HL-60 (cell line): ENCODE results near the gene ARHGAP10.
"Not testable (repeated sequence)": the region's sequence is repeated elsewhere in the genome, so short reads cannot be mapped to it uniquely, and the experiment has no call there.

ENCODE experiments used
- DNase-seq, 2 experiments: peaks; one replicate each; pipeline ENCODE4 v3.0.0-alpha.2; 2010 to 2020; ENCODE audit warnings: low read depth in 1 of 2, low spot score in 1 of 2
- H3K27ac ChIP-seq: fragments of 250-450 bp; sonication (Bioruptor Pico); replicated peaks from 2 replicates; pipeline ENCODE4 v1.5.1; 2020; ENCODE audit warnings: mild to moderate bottlenecking, moderate library complexity
- H3K27me3 ChIP-seq: fragments of 250-450 bp; sonication (Bioruptor Pico); 2 replicates; pipeline ENCODE4 v1.5.1; 2021; ENCODE audit warnings: mild to moderate bottlenecking, moderate library complexity; ENCODE audit not compliant: insufficient read depth, poor library complexity, severe bottlenecking
- H3K4me3 ChIP-seq: replicated peaks from 2 replicates; pipeline ENCODE4 v1.5.1; 2011; ENCODE audit warnings: mild to moderate bottlenecking, control low read depth, low read length; ENCODE audit not compliant: insufficient read depth
- GABPA ChIP-seq: IDR thresholded peaks from 2 replicates; pipeline ENCODE4 v1.6.1; 2012; ENCODE audit warnings: low read depth
- POLR2AphosphoS5 ChIP-seq: IDR thresholded peaks from 2 replicates; pipeline ENCODE4 v1.6.1; 2012; ENCODE audit warnings: low read depth
- SPI1 ChIP-seq: IDR thresholded peaks from 2 replicates; pipeline ENCODE4 v1.6.1; 2012; ENCODE audit warnings: low read depth, mild to moderate bottlenecking, borderline replicate concordance
- TF ChIP-seq, protein P1 (sequence below): IDR thresholded peaks from one replicate; pipeline ENCODE4 v1.5.1; 2011; ENCODE audit warnings: low read length, control low read depth, inconsistent platforms; ENCODE audit not compliant: insufficient read depth
- TF ChIP-seq, protein P2 (sequence below): IDR thresholded peaks from 2 replicates; pipeline ENCODE4 v1.6.1; 2012; ENCODE audit warnings: low read depth; ENCODE audit not compliant: insufficient replicate concordance

Gene ARHGAP10

GRCh38 chr4:147901388-147901787, 169.5 kb downstream of the ARHGAP10 start:
- no peaks in the 10 kb centered on the region for H3K27me3 ChIP-seq
- DNase-seq: no peak
- H3K27ac ChIP-seq: no peak overlapping the region
- no peak overlapping the region for H3K4me3 ChIP-seq
- TF ChIP-seq, protein P1, sequence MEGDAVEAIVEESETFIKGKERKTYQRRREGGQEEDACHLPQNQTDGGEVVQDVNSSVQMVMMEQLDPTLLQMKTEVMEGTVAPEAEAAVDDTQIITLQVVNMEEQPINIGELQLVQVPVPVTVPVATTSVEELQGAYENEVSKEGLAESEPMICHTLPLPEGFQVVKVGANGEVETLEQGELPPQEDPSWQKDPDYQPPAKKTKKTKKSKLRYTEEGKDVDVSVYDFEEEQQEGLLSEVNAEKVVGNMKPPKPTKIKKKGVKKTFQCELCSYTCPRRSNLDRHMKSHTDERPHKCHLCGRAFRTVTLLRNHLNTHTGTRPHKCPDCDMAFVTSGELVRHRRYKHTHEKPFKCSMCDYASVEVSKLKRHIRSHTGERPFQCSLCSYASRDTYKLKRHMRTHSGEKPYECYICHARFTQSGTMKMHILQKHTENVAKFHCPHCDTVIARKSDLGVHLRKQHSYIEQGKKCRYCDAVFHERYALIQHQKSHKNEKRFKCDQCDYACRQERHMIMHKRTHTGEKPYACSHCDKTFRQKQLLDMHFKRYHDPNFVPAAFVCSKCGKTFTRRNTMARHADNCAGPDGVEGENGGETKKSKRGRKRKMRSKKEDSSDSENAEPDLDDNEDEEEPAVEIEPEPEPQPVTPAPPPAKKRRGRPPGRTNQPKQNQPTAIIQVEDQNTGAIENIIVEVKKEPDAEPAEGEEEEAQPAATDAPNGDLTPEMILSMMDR: no peak
- TF ChIP-seq POLR2AphosphoS5 (no peak), SPI1 (no peak), GABPA (no peak)
- TF ChIP-seq, protein P2, sequence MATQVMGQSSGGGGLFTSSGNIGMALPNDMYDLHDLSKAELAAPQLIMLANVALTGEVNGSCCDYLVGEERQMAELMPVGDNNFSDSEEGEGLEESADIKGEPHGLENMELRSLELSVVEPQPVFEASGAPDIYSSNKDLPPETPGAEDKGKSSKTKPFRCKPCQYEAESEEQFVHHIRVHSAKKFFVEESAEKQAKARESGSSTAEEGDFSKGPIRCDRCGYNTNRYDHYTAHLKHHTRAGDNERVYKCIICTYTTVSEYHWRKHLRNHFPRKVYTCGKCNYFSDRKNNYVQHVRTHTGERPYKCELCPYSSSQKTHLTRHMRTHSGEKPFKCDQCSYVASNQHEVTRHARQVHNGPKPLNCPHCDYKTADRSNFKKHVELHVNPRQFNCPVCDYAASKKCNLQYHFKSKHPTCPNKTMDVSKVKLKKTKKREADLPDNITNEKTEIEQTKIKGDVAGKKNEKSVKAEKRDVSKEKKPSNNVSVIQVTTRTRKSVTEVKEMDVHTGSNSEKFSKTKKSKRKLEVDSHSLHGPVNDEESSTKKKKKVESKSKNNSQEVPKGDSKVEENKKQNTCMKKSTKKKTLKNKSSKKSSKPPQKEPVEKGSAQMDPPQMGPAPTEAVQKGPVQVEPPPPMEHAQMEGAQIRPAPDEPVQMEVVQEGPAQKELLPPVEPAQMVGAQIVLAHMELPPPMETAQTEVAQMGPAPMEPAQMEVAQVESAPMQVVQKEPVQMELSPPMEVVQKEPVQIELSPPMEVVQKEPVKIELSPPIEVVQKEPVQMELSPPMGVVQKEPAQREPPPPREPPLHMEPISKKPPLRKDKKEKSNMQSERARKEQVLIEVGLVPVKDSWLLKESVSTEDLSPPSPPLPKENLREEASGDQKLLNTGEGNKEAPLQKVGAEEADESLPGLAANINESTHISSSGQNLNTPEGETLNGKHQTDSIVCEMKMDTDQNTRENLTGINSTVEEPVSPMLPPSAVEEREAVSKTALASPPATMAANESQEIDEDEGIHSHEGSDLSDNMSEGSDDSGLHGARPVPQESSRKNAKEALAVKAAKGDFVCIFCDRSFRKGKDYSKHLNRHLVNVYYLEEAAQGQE: no peak

GRCh38 chr4:147901916-147902315, 170.0 kb downstream of the ARHGAP10 start:
- no peak for DNase-seq
- Histone ChIP-seq H3K4me3 (no peak overlapping the region), H3K27ac (no peak overlapping the region), H3K27me3 (no peaks in the 10 kb centered on the region)
- TF ChIP-seq, protein P1: no peak
- no peak for TF ChIP-seq POLR2AphosphoS5
- no peak for TF ChIP-seq GABPA
- TF ChIP-seq, protein P2: no peak
- no peak for TF ChIP-seq SPI1

GRCh38 chr4:147909225-147909624, 177.3 kb downstream of the ARHGAP10 start:
- Histone ChIP-seq H3K27ac (no peak overlapping the region), H3K4me3 (no peak overlapping the region), H3K27me3 (no peaks in the 10 kb centered on the region)
- no peak for DNase-seq
- TF ChIP-seq POLR2AphosphoS5: no peak

GRCh38 chr4:147910315-147910714, 178.4 kb downstream of the ARHGAP10 start:
- Histone ChIP-seq H3K4me3 (no peak overlapping the region), H3K27ac (no peak overlapping the region), H3K27me3 (no peaks in the 10 kb centered on the region)
- TF ChIP-seq, protein P1: no peak
- TF ChIP-seq, protein P2: no peak
- TF ChIP-seq GABPA (no peak), SPI1 (no peak), POLR2AphosphoS5 (no peak)
- DNase-seq: no peak

- H3K27ac ChIP-seq, DNase-seq, H3K4me3 ChIP-seq, H3K27me3 ChIP-seq: not testable (repeated sequence)
These were observed 180.2 kb downstream of the ARHGAP10 start for GRCh38 chr4:147912106-147912505.
